ENCODE data around the gene CDC37L1.
"Not testable (repeated sequence)": the region's sequence is repeated elsewhere in the genome, so short reads cannot be mapped to it uniquely, and the experiment has no call there.

Gene CDC37L1

GRCh38 chr9:4679268-4680172, at the start of gene CDC37L1:
Gene CDC37L1, plus strand, starts transcription at chr9:4679569. Its CDS starts 199 bp downstream, at chr9:4679768.
- DNase-seq, result peak; percentile 99

- DNase-seq, result no peak
Observed at GRCh38 chr9:4630836-4631235, 48.5 kb upstream of the CDC37L1 start.

- no peak for DNase-seq
Observed at GRCh38 chr9:4638968-4639367, 40.4 kb upstream of the CDC37L1 start.

- no peak for DNase-seq
Observed at GRCh38 chr9:4639420-4639819, 39.9 kb upstream of the CDC37L1 start.

GRCh38 chr9:4640027-4640426, 39.3 kb upstream of the CDC37L1 start:
- DNase-seq, result peak; percentile 15

- no peak for DNase-seq
Observed at GRCh38 chr9:4642351-4642750, 37.0 kb upstream of the CDC37L1 start.

GRCh38 chr9:4654084-4654483, 25.3 kb upstream of the CDC37L1 start:
- DNase-seq, result no peak

- no peak for DNase-seq
Observed at GRCh38 chr9:4654538-4654937, 24.8 kb upstream of the CDC37L1 start.

- not testable (repeated sequence) for DNase-seq
Observed at GRCh38 chr9:4656196-4656595, 23.2 kb upstream of the CDC37L1 start.

GRCh38 chr9:4656621-4657020, 22.7 kb upstream of the CDC37L1 start:
- DNase-seq, result no peak

- no peak for DNase-seq
Observed at GRCh38 chr9:4657426-4658159, 21.8 kb upstream of the CDC37L1 start.

GRCh38 chr9:4660665-4661064, 18.7 kb upstream of the CDC37L1 start:
- DNase-seq, result not testable (repeated sequence)

GRCh38 chr9:4661165-4661564, 18.2 kb upstream of the CDC37L1 start:
- DNase-seq, result no peak

GRCh38 chr9:4661611-4662010, 17.8 kb upstream of the CDC37L1 start:
- no peak for DNase-seq

GRCh38 chr9:4662108-4662988, 17.0 kb upstream of the CDC37L1 start, which contains the start of gene PLPP6:
Gene PLPP6, plus strand, starts transcription at chr9:4662294. Its CDS starts 82 bp downstream, at chr9:4662376.
- peak; percentile 67 for DNase-seq

- no peak for DNase-seq
Observed at GRCh38 chr9:4662989-4663792, 16.2 kb upstream of the CDC37L1 start.

GRCh38 chr9:4663956-4664355, 15.4 kb upstream of the CDC37L1 start:
- no peak for DNase-seq

- DNase-seq, result no peak
Observed at GRCh38 chr9:4665357-4665756, 14.0 kb upstream of the CDC37L1 start.

- DNase-seq, result peak; percentile 9
Observed at GRCh38 chr9:4666042-4666699, 13.2 kb upstream of the CDC37L1 start, which contains the start of gene SPATA6L. Gene SPATA6L, minus strand, starts transcription at chr9:4666480. Its CDS starts 230 bp downstream, at chr9:4666250.

GRCh38 chr9:4667681-4668080, 11.7 kb upstream of the CDC37L1 start:
- DNase-seq, result no peak

- DNase-seq, result no peak
Observed at GRCh38 chr9:4668604-4669003, 10.8 kb upstream of the CDC37L1 start.

Measured in activated effector memory CD4-positive, alpha-beta T cell treated with Interleukin-2 at 50 U/mL for 16 hours (primary cell).